HFFc6 (cell line): ENCODE measurements around the gene P2RX6. TPM values are rescaled to one million over a fixed set of nuclear protein-coding genes. Genes with fewer than 3 reads are reported as not detected.
"Not testable (repeated sequence)": the region's sequence is repeated elsewhere in the genome, so short reads cannot be mapped to it uniquely, and the experiment has no call there.

Experiments used
- DNase-seq: peaks from one replicate; pipeline ENCODE4 v3.0.0-alpha.2; 2018
- H3K27ac Mint-ChIP-seq: 2 replicates; pipeline ENCODE4 v1.8.0; 2020; ENCODE audit warnings: mild to moderate bottlenecking, mixed read lengths
- H3K27me3 Mint-ChIP-seq: 2 replicates; pipeline ENCODE4 v1.8.0; 2021; ENCODE audit warnings: mild to moderate bottlenecking, moderate library complexity, mixed read lengths; ENCODE audit not compliant: insufficient read depth
- H3K36me3 Mint-ChIP-seq: 2 replicates; pipeline ENCODE4 v1.8.0; 2021; ENCODE audit warnings: low read depth, mixed read lengths
- H3K4me1 Mint-ChIP-seq: 2 replicates; pipeline ENCODE4 v1.8.0; 2020; ENCODE audit warnings: low read depth, mixed read lengths
- H3K4me3 Mint-ChIP-seq: 2 replicates; pipeline ENCODE4 v1.8.0; 2020; ENCODE audit warnings: mild to moderate bottlenecking, moderate library complexity, mixed read lengths
- H3K9me3 Mint-ChIP-seq: 2 replicates; pipeline ENCODE4 v1.8.0; 2020; ENCODE audit warnings: mild to moderate bottlenecking, mixed read lengths
- CTCF ChIP-seq: fragments of 200-600 bp; sonication (generic); IDR thresholded peaks from 2 replicates; pipeline ENCODE4 v1.5.0; 2021; ENCODE audit warnings: antibody characterized with exemption, mild to moderate bottlenecking
- total RNA-seq, 6 experiments: library from RNA; stranded (reverse); fragmentation: NEBNext Ultra II Directional; extraction: Animal tissue kit (Norgen Biotek cat#: 25700); gene quantifications; 2 replicates in 1 of 6; 3 replicates in 5 of 6; pipeline ENCODE4 v1.2.3, GENCODE V29; 2021

The P2RX6 gene
- total RNA-seq, 6 experiments from 2014 or later = 1.6 to 4.0 (median 1.9) TPM

- Mint-ChIP-seq H3K27ac (no peak overlapping the region), H3K9me3 (no peaks in the 10 kb centered on the region), H3K36me3 (no peaks in the 10 kb centered on the region), H3K4me3 (no peak overlapping the region), H3K27me3 (peaks cover 17% of the 10 kb centered on the region), H3K4me1 (peaks cover 18% of the 10 kb centered on the region)
- TF ChIP-seq CTCF = no peak
- DNase-seq = no peak
Measured at GRCh38 chr22:21070690-21071615, 56.0 kb downstream of the P2RX6 start.

- not testable (repeated sequence) for H3K36me3 Mint-ChIP-seq, H3K4me3 Mint-ChIP-seq, H3K27ac Mint-ChIP-seq, H3K9me3 Mint-ChIP-seq, DNase-seq
- peaks cover 18% of the 10 kb centered on the region for H3K4me1 Mint-ChIP-seq
- H3K27me3 Mint-ChIP-seq = peaks cover 15% of the 10 kb centered on the region
Measured at GRCh38 chr22:21071796-21072195, 56.8 kb downstream of the P2RX6 start.

- H3K9me3 Mint-ChIP-seq = no peaks in the 10 kb centered on the region
- no peak for TF ChIP-seq CTCF
Measured at GRCh38 chr22:21073023-21073422, 58.1 kb downstream of the P2RX6 start.

GRCh38 chr22:21073482-21073881, 58.5 kb downstream of the P2RX6 start:
- peaks cover 11% of the 10 kb centered on the region for H3K27me3 Mint-ChIP-seq
- H3K4me3 Mint-ChIP-seq = no peak overlapping the region
- no peaks in the 10 kb centered on the region for H3K36me3 Mint-ChIP-seq
- no peaks in the 10 kb centered on the region for H3K9me3 Mint-ChIP-seq
- H3K27ac Mint-ChIP-seq = peak overlapping the region; percentile 81
- no peak for DNase-seq
- TF ChIP-seq CTCF = no peak
- H3K4me1 Mint-ChIP-seq = peaks cover 18% of the 10 kb centered on the region

More at GRCh38 chr22:21073023-21073422, 58.1 kb downstream of the P2RX6 start:
- Mint-ChIP-seq H3K4me3 (no peak overlapping the region), H3K27ac (no peak overlapping the region), H3K27me3 (peaks cover 10% of the 10 kb centered on the region), H3K4me1 (peaks cover 18% of the 10 kb centered on the region), H3K36me3 (no peaks in the 10 kb centered on the region)
- DNase-seq = no peak

- no peaks in the 10 kb centered on the region for H3K36me3 Mint-ChIP-seq
- peak overlapping the region; percentile 81 for H3K27ac Mint-ChIP-seq
Measured at GRCh38 chr22:21074102-21074715, 59.2 kb downstream of the P2RX6 start.

More at GRCh38 chr22:21074102-21074715, 59.2 kb downstream of the P2RX6 start:
- H3K4me3 Mint-ChIP-seq = peak overlapping the region; percentile 44
- TF ChIP-seq CTCF = no peak
- H3K4me1 Mint-ChIP-seq = peaks cover 18% of the 10 kb centered on the region
- peak; percentile 85 for DNase-seq
- H3K9me3 Mint-ChIP-seq = no peaks in the 10 kb centered on the region
- peaks cover 11% of the 10 kb centered on the region for H3K27me3 Mint-ChIP-seq
